ENCODE data around the gene UIMC1.

DNA sequence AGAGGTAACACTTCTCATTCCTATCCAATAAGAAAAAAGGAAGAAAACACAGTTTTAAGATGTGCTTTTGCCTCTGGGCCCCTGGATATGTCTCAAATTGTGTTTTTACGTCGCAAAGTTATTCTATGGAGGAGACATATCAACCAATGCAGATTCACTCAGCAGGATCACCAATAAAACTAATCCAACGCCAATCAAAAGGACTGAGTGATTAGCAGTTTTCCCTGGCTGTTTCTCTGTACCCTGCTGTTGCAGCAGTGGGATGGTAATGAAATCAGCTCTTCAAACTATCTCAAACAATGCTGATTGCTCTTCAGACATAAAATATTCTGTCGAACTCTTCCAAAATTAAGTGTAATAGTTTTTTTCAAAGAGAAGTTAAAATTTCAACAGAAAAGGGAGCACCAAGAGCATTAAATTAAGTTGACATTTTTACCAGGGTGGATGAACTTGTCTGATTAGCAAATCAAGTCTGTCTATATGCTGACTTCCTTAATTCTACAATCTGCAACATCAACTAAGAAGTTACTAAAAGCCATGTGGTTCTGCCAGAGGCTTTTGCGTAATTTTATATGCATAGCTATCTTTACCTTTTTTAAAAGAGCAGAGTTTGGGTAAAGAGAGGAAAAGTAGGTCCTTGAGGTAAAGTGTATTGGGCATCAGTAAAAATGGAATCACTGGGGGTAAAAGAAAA is 97.8 kb downstream of the UIMC1 start:
- TF ChIP-seq ZNF610 (tag by site-specific recombination; IDR thresholded peaks at IDR 0.05; ENCODE audit: borderline replicate concordance) (no peak), ZNF747 (tag by site-specific recombination; IDR thresholded peaks at IDR 0.05) (no peak), ZNF239 (tag by site-specific recombination; IDR thresholded peaks at IDR 0.05) (no peak), TCF7L2 (IDR thresholded peaks at IDR 0.05; ENCODE audit: borderline replicate concordance, low read depth, low read length) (no peak), ZNF133 (tag by site-specific recombination; IDR thresholded peaks at IDR 0.05) (no peak), GFI1B (tag by site-specific recombination; IDR thresholded peaks at IDR 0.05) (no peak), ZBTB48 (tag by site-specific recombination; IDR thresholded peaks at IDR 0.05) (no peak), YY1 (tag by site-specific recombination; IDR thresholded peaks at IDR 0.05) (no peak), ZNF311 (tag by site-specific recombination; IDR thresholded peaks at IDR 0.05; ENCODE audit: borderline replicate concordance) (no peak), YY2 (tag by site-specific recombination; IDR thresholded peaks at IDR 0.05) (no peak), ZFP37 (tag by site-specific recombination; IDR thresholded peaks at IDR 0.05) (no peak)
- TF ChIP-seq, protein P1, sequence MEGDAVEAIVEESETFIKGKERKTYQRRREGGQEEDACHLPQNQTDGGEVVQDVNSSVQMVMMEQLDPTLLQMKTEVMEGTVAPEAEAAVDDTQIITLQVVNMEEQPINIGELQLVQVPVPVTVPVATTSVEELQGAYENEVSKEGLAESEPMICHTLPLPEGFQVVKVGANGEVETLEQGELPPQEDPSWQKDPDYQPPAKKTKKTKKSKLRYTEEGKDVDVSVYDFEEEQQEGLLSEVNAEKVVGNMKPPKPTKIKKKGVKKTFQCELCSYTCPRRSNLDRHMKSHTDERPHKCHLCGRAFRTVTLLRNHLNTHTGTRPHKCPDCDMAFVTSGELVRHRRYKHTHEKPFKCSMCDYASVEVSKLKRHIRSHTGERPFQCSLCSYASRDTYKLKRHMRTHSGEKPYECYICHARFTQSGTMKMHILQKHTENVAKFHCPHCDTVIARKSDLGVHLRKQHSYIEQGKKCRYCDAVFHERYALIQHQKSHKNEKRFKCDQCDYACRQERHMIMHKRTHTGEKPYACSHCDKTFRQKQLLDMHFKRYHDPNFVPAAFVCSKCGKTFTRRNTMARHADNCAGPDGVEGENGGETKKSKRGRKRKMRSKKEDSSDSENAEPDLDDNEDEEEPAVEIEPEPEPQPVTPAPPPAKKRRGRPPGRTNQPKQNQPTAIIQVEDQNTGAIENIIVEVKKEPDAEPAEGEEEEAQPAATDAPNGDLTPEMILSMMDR (tag by site-specific recombination; IDR thresholded peaks at IDR 0.05): no peak
- TF ChIP-seq, protein P2, sequence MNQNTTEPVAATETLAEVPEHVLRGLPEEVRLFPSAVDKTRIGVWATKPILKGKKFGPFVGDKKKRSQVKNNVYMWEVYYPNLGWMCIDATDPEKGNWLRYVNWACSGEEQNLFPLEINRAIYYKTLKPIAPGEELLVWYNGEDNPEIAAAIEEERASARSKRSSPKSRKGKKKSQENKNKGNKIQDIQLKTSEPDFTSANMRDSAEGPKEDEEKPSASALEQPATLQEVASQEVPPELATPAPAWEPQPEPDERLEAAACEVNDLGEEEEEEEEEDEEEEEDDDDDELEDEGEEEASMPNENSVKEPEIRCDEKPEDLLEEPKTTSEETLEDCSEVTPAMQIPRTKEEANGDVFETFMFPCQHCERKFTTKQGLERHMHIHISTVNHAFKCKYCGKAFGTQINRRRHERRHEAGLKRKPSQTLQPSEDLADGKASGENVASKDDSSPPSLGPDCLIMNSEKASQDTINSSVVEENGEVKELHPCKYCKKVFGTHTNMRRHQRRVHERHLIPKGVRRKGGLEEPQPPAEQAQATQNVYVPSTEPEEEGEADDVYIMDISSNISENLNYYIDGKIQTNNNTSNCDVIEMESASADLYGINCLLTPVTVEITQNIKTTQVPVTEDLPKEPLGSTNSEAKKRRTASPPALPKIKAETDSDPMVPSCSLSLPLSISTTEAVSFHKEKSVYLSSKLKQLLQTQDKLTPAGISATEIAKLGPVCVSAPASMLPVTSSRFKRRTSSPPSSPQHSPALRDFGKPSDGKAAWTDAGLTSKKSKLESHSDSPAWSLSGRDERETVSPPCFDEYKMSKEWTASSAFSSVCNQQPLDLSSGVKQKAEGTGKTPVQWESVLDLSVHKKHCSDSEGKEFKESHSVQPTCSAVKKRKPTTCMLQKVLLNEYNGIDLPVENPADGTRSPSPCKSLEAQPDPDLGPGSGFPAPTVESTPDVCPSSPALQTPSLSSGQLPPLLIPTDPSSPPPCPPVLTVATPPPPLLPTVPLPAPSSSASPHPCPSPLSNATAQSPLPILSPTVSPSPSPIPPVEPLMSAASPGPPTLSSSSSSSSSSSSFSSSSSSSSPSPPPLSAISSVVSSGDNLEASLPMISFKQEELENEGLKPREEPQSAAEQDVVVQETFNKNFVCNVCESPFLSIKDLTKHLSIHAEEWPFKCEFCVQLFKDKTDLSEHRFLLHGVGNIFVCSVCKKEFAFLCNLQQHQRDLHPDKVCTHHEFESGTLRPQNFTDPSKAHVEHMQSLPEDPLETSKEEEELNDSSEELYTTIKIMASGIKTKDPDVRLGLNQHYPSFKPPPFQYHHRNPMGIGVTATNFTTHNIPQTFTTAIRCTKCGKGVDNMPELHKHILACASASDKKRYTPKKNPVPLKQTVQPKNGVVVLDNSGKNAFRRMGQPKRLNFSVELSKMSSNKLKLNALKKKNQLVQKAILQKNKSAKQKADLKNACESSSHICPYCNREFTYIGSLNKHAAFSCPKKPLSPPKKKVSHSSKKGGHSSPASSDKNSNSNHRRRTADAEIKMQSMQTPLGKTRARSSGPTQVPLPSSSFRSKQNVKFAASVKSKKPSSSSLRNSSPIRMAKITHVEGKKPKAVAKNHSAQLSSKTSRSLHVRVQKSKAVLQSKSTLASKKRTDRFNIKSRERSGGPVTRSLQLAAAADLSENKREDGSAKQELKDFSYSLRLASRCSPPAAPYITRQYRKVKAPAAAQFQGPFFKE (tag by site-specific recombination; IDR thresholded peaks at IDR 0.05; ENCODE audit: borderline replicate concordance): no peak
- TF ChIP-seq, protein P3, sequence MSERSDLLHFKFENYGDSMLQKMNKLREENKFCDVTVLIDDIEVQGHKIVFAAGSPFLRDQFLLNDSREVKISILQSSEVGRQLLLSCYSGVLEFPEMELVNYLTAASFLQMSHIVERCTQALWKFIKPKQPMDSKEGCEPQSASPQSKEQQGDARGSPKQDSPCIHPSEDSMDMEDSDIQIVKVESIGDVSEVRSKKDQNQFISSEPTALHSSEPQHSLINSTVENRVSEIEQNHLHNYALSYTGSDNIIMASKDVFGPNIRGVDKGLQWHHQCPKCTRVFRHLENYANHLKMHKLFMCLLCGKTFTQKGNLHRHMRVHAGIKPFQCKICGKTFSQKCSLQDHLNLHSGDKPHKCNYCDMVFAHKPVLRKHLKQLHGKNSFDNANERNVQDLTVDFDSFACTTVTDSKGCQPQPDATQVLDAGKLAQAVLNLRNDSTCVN (tag by site-specific recombination; optimal IDR thresholded peaks at IDR 0.05): no peak

All from HEK293 (cell line).